Ovary (tissue), 9 donors: ENCODE results near the gene P2RY8. TPM values are rescaled to one million over a fixed set of nuclear protein-coding genes. Genes with fewer than 3 reads are reported as not detected.

Experiments
- DNase-seq, 5 donors: peaks; one replicate each; pipeline ENCODE4 v3.0.0-alpha.2; 2019 to 2020
- H3K27ac ChIP-seq, 2 donors: fragments of 200-600 bp; one replicate each; pipeline versions ENCODE4 v1.5.1 to v1.8.0; 2019 to 2022
- H3K27me3 ChIP-seq: fragments of 200-600 bp; one replicate; pipeline ENCODE4 v1.8.0; 2022
- H3K36me3 ChIP-seq: fragments of 200-600 bp; sonication (generic); one replicate; pipeline ENCODE4 v1.5.1; 2019
- H3K4me1 ChIP-seq: one replicate; pipeline ENCODE4 v1.8.1; 2013; ENCODE audit warnings: mild to moderate bottlenecking, moderate library complexity; ENCODE audit not compliant: insufficient read depth
- H3K4me3 ChIP-seq: fragments of 200-600 bp; sonication (generic); one replicate; pipeline ENCODE4 v1.5.1; 2017
- H3K9me3 ChIP-seq, 2 donors: fragments of 200-600 bp in 1 of 2; sonication (generic) in 1 of 2; one replicate each; pipeline versions ENCODE4 v1.5.1 to v1.8.1; 2013 to 2019; ENCODE audit warnings: mild to moderate bottlenecking in 1 of 2, moderate library complexity in 1 of 2
- CTCF ChIP-seq, 3 donors: fragments of 450-650 bp in 2 of 3; fragments of 200-600 bp in 1 of 3; IDR thresholded peaks; one replicate each; pipeline versions ENCODE4 v1.5.1 to v1.8.0; 2016 to 2022; ENCODE audit warnings: antibody characterized with exemption in 3 of 3, mild to moderate bottlenecking in 1 of 3
- EP300 ChIP-seq: sonication (generic); formaldehyde crosslinking; IDR thresholded peaks from one replicate; pipeline ENCODE4 v1.6.1; 2017; ENCODE audit warnings: antibody characterized with exemption
- POLR2A ChIP-seq: fragments of 450-650 bp; IDR thresholded peaks from one replicate; pipeline ENCODE4 v1.6.1; 2017; ENCODE audit warnings: antibody characterized with exemption, mild to moderate bottlenecking, moderate library complexity
- WGBS, 3 donors: extraction: QIAGEN DNeasy Blood & Tissue Kit in 1 of 3; methylation state at CpG; one replicate each; pipeline versions ENCODE4 v1.1.5 to v1.1.7; 2013 to 2017; 5-methylcytosine and 5-hydroxymethylcytosine counted together
- intact Hi-C, 4 donors: fragments of 100-400 bp; cut with DNase I; formaldehyde crosslinking; loops; one replicate each; pipeline versions ENCODE4 v1.11.0 to v1.15.1; 2022 to 2023
- polyA plus RNA-seq, 2 donors: library from polyadenylated mRNA; stranded (reverse); fragments of 200-250 nt in 1 of 2; fragments of 350-450 nt in 1 of 2; fragmentation: Illumina TruSeq in 1 of 2; extraction: RNeasy Lipid Tissue Mini Kit (QIAGEN cat#74804) in 1 of 2; gene quantifications; one replicate each; pipeline ENCODE4 v1.2.3, GENCODE V29; 2013 to 2014
- total RNA-seq, 7 donors: library from RNA; depleted of rRNA in 2 of 7; stranded (reverse); fragments of >200 nt in 2 of 7; fragmentation: NEBNext Ultra II Directional in 3 of 7; extraction: Animal tissue kit (Norgen Biotek cat#: 25700) in 3 of 7; gene quantifications; one replicate each; pipeline versions ENCODE4 v1.1.0 to v1.2.4, GENCODE V29; 2016 to 2023
- donor health status: DM: no; HTN: no; CAD: no; lungs with moderate emphysema.
- donor health status: DM: no; HTN: no; CAD: no.
- donor health status: Bipolar disorder and iron deficiency.
- donor health status: DM: yes; HTN: yes; CAD: no.
- donor health status: DM: no; HTN: no; CAD: no.
- donor health status: DM: yes; HTN: yes; CAD: no.

P2RY8 gene
- total and polyA plus RNA-seq, 9 donors: 0.48 to 1.4 (median 0.99) TPM

GRCh38 chrX:1462110-1462509 lies 74.9 kb downstream of the P2RY8 start:
- H3K4me3 ChIP-seq: no peak overlapping the region
- no peaks in the 10 kb centered on the region for H3K27me3 ChIP-seq
- no peak overlapping the region for H3K27ac ChIP-seq
- DNase-seq: no peak
- H3K36me3 ChIP-seq: no peaks in the 10 kb centered on the region
- intact Hi-C loops: loop anchor here in 1 of 4 donors (10.0 kb wide), 1 partner anchor 1143 kb away; no protein-coding TSS in a partner anchor
- TF ChIP-seq POLR2A: no peak
- TF ChIP-seq EP300: no peak
- TF ChIP-seq CTCF (IDR thresholded peaks at IDR 0.05): no peak
- no peaks in the 10 kb centered on the region for H3K4me1 ChIP-seq
- no peaks in the 10 kb centered on the region for H3K9me3 ChIP-seq

GRCh38 chrX:1455948-1456280 lies 81.1 kb downstream of the P2RY8 start:
- no peaks in the 10 kb centered on the region for H3K27me3 ChIP-seq
- H3K9me3 ChIP-seq: no peaks in the 10 kb centered on the region
- no peak for DNase-seq
- no peak for TF ChIP-seq EP300
- TF ChIP-seq POLR2A: no peak
- no peak for TF ChIP-seq CTCF (IDR thresholded peaks at IDR 0.05)
- no peak overlapping the region for H3K27ac ChIP-seq
- no peaks in the 10 kb centered on the region for H3K36me3 ChIP-seq
- no peak overlapping the region for H3K4me3 ChIP-seq
- intact Hi-C loops: loop anchor here in 3 of 4 donors (10.0 kb wide), 3 partner anchors 139 to 1149 kb away; partner anchors contain the start of gene AKAP17A (in 1 of the 3)
- 60 to 76% (median 61%) methylated on average over 3 of the region's 3 CpGs for WGBS, 3 donors
- H3K4me1 ChIP-seq: peaks cover 7% of the 10 kb centered on the region

GRCh38 chrX:1453951-1454785 lies 82.8 kb downstream of the P2RY8 start:
- WGBS, 3 donors: 1% methylated on average over 30 to 45 of the region's 45 CpGs
- peak; percentile 85 to 96 (median 91) for TF ChIP-seq CTCF (IDR thresholded peaks at IDR 0.05)
- TF ChIP-seq POLR2A: no peak
- no peak for TF ChIP-seq EP300
- Histone ChIP-seq H3K27me3 (no peaks in the 10 kb centered on the region), H3K9me3 (no peaks in the 10 kb centered on the region), H3K36me3 (no peaks in the 10 kb centered on the region), H3K4me1 (peaks cover 7% of the 10 kb centered on the region), H3K4me3 (peak overlapping the region; percentile 84), H3K27ac (peak overlapping the region; percentile 53 to 57)
- DNase-seq: peak; percentile 86 to 94 (median 92)
- intact Hi-C loops: loop anchor here in 3 of 4 donors (1.0 to 10.0 kb wide), 5 partner anchors 62 to 1151 kb away; partner anchors contain the start of genes AKAP17A (in 2 of the 3) and SLC25A6 (in 1 of the 3)

- Histone ChIP-seq H3K27me3 (no peaks in the 10 kb centered on the region), H3K4me1 (peaks cover 7% of the 10 kb centered on the region), H3K36me3 (no peaks in the 10 kb centered on the region), H3K27ac (peak overlapping the region; percentile 53 to 85), H3K4me3 (peak overlapping the region; percentile 84), H3K9me3 (no peaks in the 10 kb centered on the region)
- WGBS, 3 donors: 1% methylated on average over 17 to 34 of the region's 34 CpGs
- intact Hi-C loops: loop anchor here in 3 of 4 donors (1.0 to 10.0 kb wide), 5 partner anchors 61 to 1151 kb away; partner anchors contain the start of genes AKAP17A (in 2 of the 3) and SLC25A6 (in 1 of the 3)
- no peak for DNase-seq
- peak; percentile 29 for TF ChIP-seq POLR2A
- no peak for TF ChIP-seq EP300
Observed at GRCh38 chrX:1453395-1453783, 83.6 kb downstream of the P2RY8 start.
